ENCODE results near the gene PRSS50.

- no peak for TF ChIP-seq CTCF (IDR thresholded peaks at IDR 0.05)
- TF ChIP-seq POLR2A (IDR thresholded peaks at IDR 0.05), result no peak
Observed at GRCh38 chr3:46694520-46694919, 23.1 kb downstream of the PRSS50 start.

Measured in right lobe of liver (tissue), 4 donors.